Stimulated activated CD8-positive, alpha-beta memory T cell treated with anti-CD3 and anti-CD28 coated beads, Interleukin-15, amount 100 ng/mL, for 1 hour (primary cell): ENCODE results near the gene FFAR1.

ENCODE experiments used
- DNase-seq: peaks from one replicate; pipeline ENCODE4 v3.0.0-alpha.2; 2020; ENCODE audit warnings: low read depth

FFAR1 gene, protein sequence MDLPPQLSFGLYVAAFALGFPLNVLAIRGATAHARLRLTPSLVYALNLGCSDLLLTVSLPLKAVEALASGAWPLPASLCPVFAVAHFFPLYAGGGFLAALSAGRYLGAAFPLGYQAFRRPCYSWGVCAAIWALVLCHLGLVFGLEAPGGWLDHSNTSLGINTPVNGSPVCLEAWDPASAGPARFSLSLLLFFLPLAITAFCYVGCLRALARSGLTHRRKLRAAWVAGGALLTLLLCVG (N-terminal part only)

GRCh38 chr19:35347171-35347929 is at the start of gene FFAR1:
Gene FFAR1, plus strand, starts transcription at chr19:35347902. Its CDS starts 3,650 bp downstream, at chr19:35351552.
- no peak for DNase-seq

GRCh38 chr19:35297922-35298321 is 49.8 kb upstream of the FFAR1 start:
- DNase-seq: no peak

GRCh38 chr19:35298561-35298972 is 49.1 kb upstream of the FFAR1 start:
- no peak for DNase-seq

GRCh38 chr19:35299523-35300338 is 48.0 kb upstream of the FFAR1 start:
- no peak for DNase-seq

DNA sequence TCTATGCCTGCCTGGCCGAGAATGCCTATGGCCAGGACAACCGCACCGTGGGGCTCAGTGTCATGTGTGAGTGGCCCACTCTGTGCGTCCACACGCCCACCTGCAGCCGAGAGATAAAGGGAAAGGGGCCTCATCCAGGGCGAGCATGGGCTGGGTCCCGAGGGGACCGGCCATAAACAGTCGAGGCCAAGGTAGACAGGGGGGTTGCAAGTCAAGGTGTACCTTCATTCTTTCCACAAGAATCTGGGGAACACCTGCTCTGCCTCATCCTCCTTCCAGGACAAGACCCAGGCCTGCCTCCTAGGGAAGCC is 47.4 kb upstream of the FFAR1 start:
- no peak for DNase-seq

DNA sequence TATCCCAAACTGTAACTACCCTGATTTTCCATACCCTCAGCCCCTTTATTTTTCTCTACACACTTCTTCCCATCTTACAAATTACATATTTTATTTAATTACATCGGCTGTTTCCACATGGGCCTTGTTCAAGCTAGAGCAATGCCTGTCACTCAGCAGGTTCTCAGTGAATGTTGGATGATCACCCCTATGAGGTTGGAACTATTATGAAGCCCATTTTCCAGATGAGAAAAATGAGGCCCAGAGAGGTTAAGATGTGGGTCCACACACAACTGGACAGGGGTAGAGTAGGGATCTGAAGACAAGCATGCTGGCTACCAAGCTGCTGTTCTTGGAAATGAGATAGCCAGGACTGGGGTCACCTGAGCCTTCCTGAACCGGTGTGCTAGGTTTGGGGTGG is 45.7 kb upstream of the FFAR1 start:
- DNase-seq: no peak

DNA sequence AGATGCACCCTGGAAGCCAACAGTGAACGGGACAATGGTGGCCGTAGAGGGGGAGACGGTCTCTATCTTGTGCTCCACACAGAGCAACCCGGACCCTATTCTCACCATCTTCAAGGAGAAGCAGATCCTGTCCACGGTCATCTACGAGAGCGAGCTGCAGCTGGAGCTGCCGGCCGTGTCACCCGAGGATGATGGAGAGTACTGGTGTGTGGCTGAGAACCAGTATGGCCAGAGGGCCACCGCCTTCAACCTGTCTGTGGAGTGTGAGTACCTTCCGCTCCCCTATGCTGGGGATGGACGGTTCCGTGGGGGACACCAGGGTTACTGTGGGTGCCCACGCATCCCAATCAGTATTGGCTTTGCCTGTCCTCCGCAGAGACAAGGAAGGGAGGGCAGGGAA is 45.3 kb upstream of the FFAR1 start:
- no peak for DNase-seq

GRCh38 chr19:35303357-35303915 is 44.3 kb upstream of the FFAR1 start:
- no peak for DNase-seq

- DNase-seq: no peak
These were observed 43.7 kb upstream of the FFAR1 start for GRCh38 chr19:35304036-35304435.

DNA sequence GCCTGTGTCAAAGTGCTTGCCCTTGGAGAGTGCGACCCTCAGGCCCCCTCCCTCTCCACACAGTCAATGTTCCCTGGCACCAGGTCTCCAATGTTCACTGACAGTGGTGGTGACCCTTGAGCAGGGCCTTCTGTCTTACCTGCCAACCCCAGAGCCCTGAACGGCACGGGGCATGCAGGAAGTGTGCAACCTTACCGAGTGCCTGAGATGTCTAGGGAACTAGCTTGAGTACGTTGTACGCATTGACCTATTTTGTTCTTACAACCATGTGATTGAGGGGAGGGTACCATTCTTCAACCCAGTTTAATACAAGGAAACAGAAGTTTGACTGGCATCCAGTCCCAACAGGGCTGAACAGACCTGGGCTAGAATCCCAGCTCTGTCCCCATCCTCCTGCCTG is 42.5 kb upstream of the FFAR1 start:
- DNase-seq: no peak

- DNase-seq: no peak
These were observed 41.0 kb upstream of the FFAR1 start for GRCh38 chr19:35306473-35307246.

DNA sequence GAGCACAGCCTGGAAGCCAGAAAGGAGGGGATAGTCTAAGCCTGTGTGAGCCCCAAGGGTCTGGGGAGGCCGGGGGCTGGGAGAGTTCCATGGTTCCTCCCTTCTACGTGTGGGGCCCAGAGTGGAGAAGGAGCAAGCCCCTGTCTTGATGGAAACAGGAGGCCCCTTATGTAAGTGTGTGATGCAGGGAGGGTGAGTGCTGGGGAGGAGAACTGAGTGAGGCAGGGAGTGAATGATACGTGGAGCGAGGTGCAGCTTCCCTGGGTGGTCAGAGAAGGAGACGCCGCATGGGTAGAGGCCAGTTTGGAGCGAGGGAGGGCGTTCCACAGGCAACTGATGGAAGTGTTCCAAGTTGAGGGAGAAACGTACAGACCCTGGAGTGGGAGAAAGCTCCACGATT is 39.8 kb upstream of the FFAR1 start:
- no peak for DNase-seq

- no peak for DNase-seq
These were observed 38.8 kb upstream of the FFAR1 start for GRCh38 chr19:35308910-35309309.

DNA sequence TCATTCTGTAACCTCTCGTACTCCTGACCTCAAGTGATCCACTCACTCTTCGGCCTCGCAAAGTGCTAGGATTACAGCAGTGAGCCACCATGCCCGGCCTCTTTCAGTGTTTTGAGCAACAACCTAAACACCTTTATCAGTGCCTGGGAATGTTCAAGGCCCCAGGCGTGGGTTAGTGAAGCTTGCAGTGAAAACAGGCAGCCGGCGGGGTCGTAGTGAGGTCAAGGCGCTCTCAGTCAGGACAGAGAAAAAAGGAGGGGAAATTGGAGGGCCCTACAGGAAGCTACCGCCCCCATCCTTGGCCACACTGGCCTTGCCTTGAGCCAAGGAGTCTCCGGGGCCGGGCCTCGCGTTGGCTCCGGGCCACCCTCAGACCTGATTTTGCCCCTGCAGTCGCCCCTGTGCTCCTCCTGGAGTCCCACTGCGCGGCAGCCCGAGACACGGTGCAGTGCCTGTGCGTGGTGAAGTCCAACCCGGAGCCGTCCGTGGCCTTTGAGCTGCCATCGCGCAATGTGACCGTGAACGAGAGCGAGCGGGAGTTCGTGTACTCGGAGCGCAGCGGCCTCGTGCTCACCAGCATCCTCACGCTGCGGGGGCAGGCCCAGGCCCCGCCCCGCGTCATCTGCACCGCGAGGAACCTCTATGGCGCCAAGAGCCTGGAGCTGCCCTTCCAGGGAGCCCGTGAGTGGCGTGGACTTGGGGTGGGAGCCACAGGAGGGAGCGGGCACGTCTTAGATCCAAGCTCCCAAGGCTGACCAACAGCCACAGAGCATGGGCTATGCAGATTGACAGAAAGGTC is 38.0 kb upstream of the FFAR1 start:
- no peak for DNase-seq

GRCh38 chr19:35310331-35310730 is 37.4 kb upstream of the FFAR1 start:
- no peak for DNase-seq

- DNase-seq: no peak
These were observed 36.8 kb upstream of the FFAR1 start for GRCh38 chr19:35310811-35311465.

GRCh38 chr19:35311901-35312665 is 35.6 kb upstream of the FFAR1 start:
- no peak for DNase-seq

DNA sequence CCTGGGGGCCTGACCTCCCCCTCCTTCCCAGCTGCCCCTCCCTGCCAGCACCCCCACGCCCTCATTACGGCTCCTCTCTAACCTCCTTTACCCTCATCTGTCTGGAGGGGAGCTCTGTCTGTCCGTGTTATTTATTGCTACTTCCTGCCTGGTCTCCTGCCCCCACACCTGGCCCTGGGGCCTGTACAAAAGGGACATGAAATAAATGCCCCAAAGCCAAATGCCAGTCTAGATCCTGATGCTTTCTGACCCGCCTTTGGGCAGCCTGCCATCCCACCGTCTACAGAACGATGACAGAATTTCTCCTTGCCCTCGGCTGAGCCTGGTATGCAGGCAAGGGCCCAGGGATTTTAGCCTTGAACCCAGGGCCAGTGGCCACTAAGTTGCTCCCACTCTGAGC is 34.1 kb upstream of the FFAR1 start:
- no peak for DNase-seq

GRCh38 chr19:35314031-35314430 is 33.7 kb upstream of the FFAR1 start:
- no peak for DNase-seq
